ENCODE results near the gene LIPA. TPM values are rescaled to one million over a fixed set of nuclear protein-coding genes. Genes with fewer than 3 reads are reported as not detected.

LIPA gene
- total and polyA plus RNA-seq, 7 donors, result 23.1 to 240 (median 35.3) TPM

DNA sequence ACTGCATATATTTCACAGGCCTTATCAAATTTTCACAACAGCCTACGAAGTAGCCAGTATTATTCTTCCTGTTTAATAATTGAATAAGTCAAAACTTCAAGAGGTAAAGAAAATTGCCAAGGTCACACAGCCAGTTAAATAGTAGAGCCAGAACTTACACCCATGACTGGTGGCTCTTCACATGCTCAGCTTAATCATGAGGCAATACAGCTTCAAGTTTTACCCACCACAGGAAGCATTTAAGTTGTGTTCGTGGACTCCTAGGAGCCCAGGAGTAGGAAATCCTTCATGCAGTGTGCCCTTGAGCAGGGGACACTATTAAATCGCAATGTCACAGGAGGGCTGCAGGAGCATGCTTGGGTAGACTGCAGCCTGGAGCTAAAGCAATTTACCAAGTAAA, 11.1 kb downstream of the LIPA start:
- TF ChIP-seq POLR2A (IDR thresholded peaks at IDR 0.05) (no peak), EP300 (IDR thresholded peaks at IDR 0.05) (no peak), POLR2AphosphoS5 (IDR thresholded peaks at IDR 0.05) (no peak)
- TF ChIP-seq, protein P1, sequence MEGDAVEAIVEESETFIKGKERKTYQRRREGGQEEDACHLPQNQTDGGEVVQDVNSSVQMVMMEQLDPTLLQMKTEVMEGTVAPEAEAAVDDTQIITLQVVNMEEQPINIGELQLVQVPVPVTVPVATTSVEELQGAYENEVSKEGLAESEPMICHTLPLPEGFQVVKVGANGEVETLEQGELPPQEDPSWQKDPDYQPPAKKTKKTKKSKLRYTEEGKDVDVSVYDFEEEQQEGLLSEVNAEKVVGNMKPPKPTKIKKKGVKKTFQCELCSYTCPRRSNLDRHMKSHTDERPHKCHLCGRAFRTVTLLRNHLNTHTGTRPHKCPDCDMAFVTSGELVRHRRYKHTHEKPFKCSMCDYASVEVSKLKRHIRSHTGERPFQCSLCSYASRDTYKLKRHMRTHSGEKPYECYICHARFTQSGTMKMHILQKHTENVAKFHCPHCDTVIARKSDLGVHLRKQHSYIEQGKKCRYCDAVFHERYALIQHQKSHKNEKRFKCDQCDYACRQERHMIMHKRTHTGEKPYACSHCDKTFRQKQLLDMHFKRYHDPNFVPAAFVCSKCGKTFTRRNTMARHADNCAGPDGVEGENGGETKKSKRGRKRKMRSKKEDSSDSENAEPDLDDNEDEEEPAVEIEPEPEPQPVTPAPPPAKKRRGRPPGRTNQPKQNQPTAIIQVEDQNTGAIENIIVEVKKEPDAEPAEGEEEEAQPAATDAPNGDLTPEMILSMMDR (IDR thresholded peaks at IDR 0.05), result no peak
- H3K4me3 ChIP-seq, result no peak overlapping the region
- no peak for DNase-seq
- H3K27me3 ChIP-seq, result no peaks in the 10 kb centered on the region
- WGBS, 2 donors, result 91 to 94% methylated on average over 3 of the region's 3 CpGs
- no peaks in the 10 kb centered on the region for H3K4me1 ChIP-seq
- H3K36me3 ChIP-seq, result peaks cover 0 to 35% (median 4%) of the 10 kb centered on the region in 4 donors
- no peaks in the 10 kb centered on the region for H3K9me3 ChIP-seq
- intact Hi-C loops (cut with DNase I), result no loop called here
- no peak overlapping the region for H3K27ac ChIP-seq

DNA sequence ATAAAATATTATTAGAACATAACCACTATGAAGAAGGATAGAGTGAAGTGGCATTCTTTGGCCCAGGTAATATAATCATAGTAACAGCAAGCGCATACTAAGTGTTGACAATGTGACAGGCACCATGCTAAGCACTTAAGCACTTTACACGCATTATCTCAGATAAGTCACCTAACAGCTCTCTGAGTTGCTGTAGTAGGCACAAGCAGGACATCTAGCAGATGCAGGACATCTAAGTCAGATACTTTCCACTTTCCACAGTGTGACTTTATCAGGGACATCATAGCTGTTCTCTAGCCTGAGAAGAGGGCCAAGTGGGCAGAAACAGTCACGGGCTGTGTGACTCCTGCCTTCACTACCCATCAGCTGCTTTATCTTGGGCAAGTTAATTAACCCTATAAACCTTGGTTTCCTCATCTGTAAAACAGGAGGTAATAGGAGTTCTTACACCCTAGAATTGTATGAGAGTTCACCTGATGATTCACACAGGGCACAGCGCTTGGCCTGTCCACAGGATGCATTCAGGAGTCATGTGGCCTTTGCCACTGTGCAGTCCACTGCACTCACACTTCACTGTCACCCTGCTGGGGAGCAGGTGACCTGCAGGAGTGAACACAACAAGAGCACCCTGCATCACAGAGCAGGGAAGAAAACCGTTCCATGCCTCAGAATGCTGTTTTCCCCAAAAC, 12.5 kb downstream of the LIPA start:
- H3K36me3 ChIP-seq, result peaks cover 0 to 30% (median 4%) of the 10 kb centered on the region in 4 donors
- no peaks in the 10 kb centered on the region for H3K4me1 ChIP-seq
- H3K9me3 ChIP-seq, result no peaks in the 10 kb centered on the region
- no peak for TF ChIP-seq EP300 (IDR thresholded peaks at IDR 0.05)
- TF ChIP-seq, protein P1 (IDR thresholded peaks at IDR 0.05), result no peak
- TF ChIP-seq POLR2A (IDR thresholded peaks at IDR 0.05), result no peak
- no peak for TF ChIP-seq POLR2AphosphoS5 (IDR thresholded peaks at IDR 0.05)
- intact Hi-C loops (cut with DNase I), result no loop called here
- 83 to 92% methylated on average over 5 of the region's 5 CpGs for WGBS, 2 donors
- no peak overlapping the region for H3K4me3 ChIP-seq
- no peak overlapping the region for H3K27ac ChIP-seq
- no peaks in the 10 kb centered on the region for H3K27me3 ChIP-seq
- DNase-seq, result no peak

DNA sequence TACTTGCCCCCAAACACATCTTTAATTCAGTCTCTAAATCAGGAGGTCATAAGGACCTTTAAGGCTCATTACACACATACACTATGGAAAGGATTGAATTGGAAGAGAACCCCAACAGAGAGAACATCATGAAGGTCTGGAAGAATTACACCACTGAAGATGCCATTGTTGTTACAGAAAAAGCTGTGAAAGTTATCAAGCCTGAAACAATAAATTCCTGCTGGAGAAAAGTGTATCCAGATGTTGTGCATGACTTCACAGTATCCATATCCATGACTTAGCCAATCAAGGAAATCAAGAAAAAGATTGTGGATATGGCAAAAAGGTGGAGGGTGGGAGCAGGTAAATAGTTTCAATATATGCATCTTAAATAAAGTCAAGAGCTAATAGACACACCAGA, 13.7 kb downstream of the LIPA start:
- Histone ChIP-seq H3K27me3 (no peaks in the 10 kb centered on the region), H3K27ac (no peak overlapping the region)
- intact Hi-C loops (cut with DNase I), result no loop called here

DNA sequence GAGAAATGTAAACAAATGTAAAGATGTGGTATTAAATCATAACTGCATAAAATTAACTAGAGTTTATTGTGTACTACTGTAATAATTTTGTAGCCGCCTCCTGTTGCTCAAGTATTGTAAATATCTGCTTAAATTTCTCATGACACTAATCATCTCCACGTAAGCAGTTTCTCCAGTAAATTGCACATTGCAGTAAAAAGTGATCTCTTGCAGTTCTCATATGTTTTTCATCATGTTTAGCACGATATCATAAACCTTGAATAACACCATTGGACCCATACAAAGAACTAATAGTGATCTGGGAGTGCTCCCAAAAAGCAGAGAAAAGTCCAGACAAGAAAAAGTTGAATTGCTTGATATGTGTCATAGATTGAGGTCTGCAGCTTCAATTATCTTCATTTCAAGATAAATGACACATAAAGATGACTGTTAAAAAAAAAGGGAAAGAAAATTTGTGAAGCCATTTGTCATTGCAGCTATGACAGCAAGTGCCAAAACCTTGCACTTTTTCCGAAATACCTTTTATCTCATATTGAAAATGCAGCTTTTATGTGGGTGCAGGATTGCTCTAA, 15.3 kb downstream of the LIPA start:
- WGBS, 2 donors, result 85 to 86% methylated on average over 4 of the region's 4 CpGs
- Histone ChIP-seq H3K27me3 (no peaks in the 10 kb centered on the region), H3K27ac (no peak overlapping the region), H3K4me1 (no peaks in the 10 kb centered on the region), H3K9me3 (no peaks in the 10 kb centered on the region), H3K36me3 (peaks cover 0 to 27% (median 0%) of the 10 kb centered on the region in 4 donors), H3K4me3 (no peak overlapping the region)
- intact Hi-C loops (cut with DNase I), result no loop called here
- DNase-seq, result no peak
- TF ChIP-seq, protein P1 (IDR thresholded peaks at IDR 0.05), result no peak
- TF ChIP-seq EP300 (IDR thresholded peaks at IDR 0.05) (no peak), POLR2A (IDR thresholded peaks at IDR 0.05) (no peak), POLR2AphosphoS5 (IDR thresholded peaks at IDR 0.05) (no peak)

More for the DNA sequence above, 13.7 kb downstream of the LIPA start:
- Histone ChIP-seq H3K4me3 (no peak overlapping the region), H3K36me3 (peaks cover 0 to 23% (median 1%) of the 10 kb centered on the region in 4 donors), H3K9me3 (no peaks in the 10 kb centered on the region), H3K4me1 (no peaks in the 10 kb centered on the region)
- TF ChIP-seq EP300 (IDR thresholded peaks at IDR 0.05), result no peak
- no peak for TF ChIP-seq POLR2AphosphoS5 (IDR thresholded peaks at IDR 0.05)
- TF ChIP-seq, protein P1 (IDR thresholded peaks at IDR 0.05), result no peak
- TF ChIP-seq POLR2A (IDR thresholded peaks at IDR 0.05), result no peak
- DNase-seq, result no peak
